ENCODE results near the gene NRG2. TPM values are rescaled to one million over a fixed set of nuclear protein-coding genes. Genes with fewer than 3 reads are reported as not detected.

The NRG2 gene
- total and polyA plus RNA-seq, 3 experiments from 2014 or later, result 0.18 to 0.24 TPM; not detected in 1

DNA sequence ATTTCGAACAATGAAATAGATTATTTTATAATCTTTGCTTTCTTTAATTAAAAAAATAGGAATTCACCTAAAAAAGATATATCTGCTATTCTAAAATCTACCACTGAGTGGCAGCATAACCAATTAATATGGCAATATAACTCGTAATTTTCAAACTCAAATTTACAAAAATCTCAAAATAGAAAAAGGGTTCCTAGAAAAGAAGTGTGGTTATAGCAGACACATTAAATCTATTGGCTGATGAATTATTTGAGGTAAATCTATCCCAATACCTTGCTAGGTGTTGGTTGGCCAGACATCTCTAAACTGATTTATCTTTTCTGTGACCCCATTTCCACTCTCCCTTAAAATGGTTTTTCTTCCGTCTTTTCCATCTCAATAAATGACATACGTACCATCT lies 30.2 kb upstream of the NRG2 start:
- no peaks in the 10 kb centered on the region for H3K36me3 Mint-ChIP-seq
- Histone ChIP-seq H3K4me3 (ENCODE audit: low read length) (no peak overlapping the region), H3K36me3 (ENCODE audit: insufficient read depth, low read length) (no peaks in the 10 kb centered on the region), H3K27ac (ENCODE audit: low read depth, low read length) (no peak overlapping the region), H3K4me1 (ENCODE audit: insufficient read depth, low read length) (no peaks in the 10 kb centered on the region), H3K27me3 (ENCODE audit: insufficient read depth, low read length, poor library complexity, severe bottlenecking) (no peaks in the 10 kb centered on the region), H3K9me3 (ENCODE audit: low read length) (no peaks in the 10 kb centered on the region)
- no peak overlapping the region for H3K27ac Mint-ChIP-seq
- ChIA-PET POLR2A (no interaction called here), CTCF (interaction anchor here (0.7 to 6.9 kb wide), 14 partner anchors 8 to 89 kb away, joined by 3 to 116 read pairs (median 5); partner anchors contain the start of gene PURA)
- no peaks in the 10 kb centered on the region for H3K4me1 Mint-ChIP-seq
- peaks cover 11 to 25% of the 10 kb centered on the region in 2 donors for H3K27me3 Mint-ChIP-seq
- H3K9me3 Mint-ChIP-seq, result no peaks in the 10 kb centered on the region
- DNase-seq, result peak in 2 of 5 donors; percentile 24 to 45
- no peak overlapping the region for H3K4me3 Mint-ChIP-seq

DNA sequence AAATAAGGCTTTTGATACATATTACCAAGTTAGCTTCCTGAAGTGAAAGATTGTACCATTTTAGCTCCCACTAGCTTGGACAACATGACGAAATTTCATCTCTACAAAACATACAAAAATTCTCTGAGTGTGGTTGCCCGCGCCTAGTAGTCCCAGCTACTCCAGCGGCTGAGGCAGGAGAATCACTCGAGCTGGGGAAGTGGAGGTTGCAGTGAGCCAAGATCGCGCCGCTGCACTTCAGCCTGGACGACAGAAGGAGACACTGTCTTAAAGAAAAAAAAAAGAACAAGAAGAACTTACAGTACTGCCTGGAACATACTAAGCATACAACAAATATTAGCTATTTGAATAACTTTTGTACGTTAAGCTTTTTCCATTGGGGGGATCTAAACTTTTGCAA lies 29.7 kb upstream of the NRG2 start:
- no peaks in the 10 kb centered on the region for H3K9me3 ChIP-seq (ENCODE audit: low read length)
- H3K27me3 ChIP-seq (ENCODE audit: insufficient read depth, low read length, poor library complexity, severe bottlenecking), result no peaks in the 10 kb centered on the region
- H3K4me3 ChIP-seq (ENCODE audit: low read length), result no peak overlapping the region
- no peak for DNase-seq
- Mint-ChIP-seq H3K4me1 (no peaks in the 10 kb centered on the region), H3K9me3 (no peaks in the 10 kb centered on the region), H3K27ac (no peak overlapping the region), H3K36me3 (no peaks in the 10 kb centered on the region), H3K4me3 (no peak overlapping the region), H3K27me3 (peaks cover 11 to 25% of the 10 kb centered on the region in 2 donors)
- no peaks in the 10 kb centered on the region for H3K36me3 ChIP-seq (ENCODE audit: insufficient read depth, low read length)
- POLR2A ChIA-PET, result no interaction called here
- CTCF ChIA-PET, result interaction anchor here (0.7 to 6.9 kb wide), 13 partner anchors 9 to 105 kb away, joined by 3 to 116 read pairs (median 5); no protein-coding TSS in a partner anchor
- H3K4me1 ChIP-seq (ENCODE audit: insufficient read depth, low read length), result no peaks in the 10 kb centered on the region
- no peak overlapping the region for H3K27ac ChIP-seq (ENCODE audit: low read depth, low read length)

GRCh38 chr5:140060816-140061215 lies 17.7 kb upstream of the NRG2 start:
- ChIA-PET CTCF (interaction anchor here (1.2 to 2.0 kb wide), 2 partner anchors 12 to 20 kb away, joined by 3 to 7 read pairs; no protein-coding TSS in a partner anchor), POLR2A (no interaction called here)
- no peak overlapping the region for H3K27ac Mint-ChIP-seq

DNA sequence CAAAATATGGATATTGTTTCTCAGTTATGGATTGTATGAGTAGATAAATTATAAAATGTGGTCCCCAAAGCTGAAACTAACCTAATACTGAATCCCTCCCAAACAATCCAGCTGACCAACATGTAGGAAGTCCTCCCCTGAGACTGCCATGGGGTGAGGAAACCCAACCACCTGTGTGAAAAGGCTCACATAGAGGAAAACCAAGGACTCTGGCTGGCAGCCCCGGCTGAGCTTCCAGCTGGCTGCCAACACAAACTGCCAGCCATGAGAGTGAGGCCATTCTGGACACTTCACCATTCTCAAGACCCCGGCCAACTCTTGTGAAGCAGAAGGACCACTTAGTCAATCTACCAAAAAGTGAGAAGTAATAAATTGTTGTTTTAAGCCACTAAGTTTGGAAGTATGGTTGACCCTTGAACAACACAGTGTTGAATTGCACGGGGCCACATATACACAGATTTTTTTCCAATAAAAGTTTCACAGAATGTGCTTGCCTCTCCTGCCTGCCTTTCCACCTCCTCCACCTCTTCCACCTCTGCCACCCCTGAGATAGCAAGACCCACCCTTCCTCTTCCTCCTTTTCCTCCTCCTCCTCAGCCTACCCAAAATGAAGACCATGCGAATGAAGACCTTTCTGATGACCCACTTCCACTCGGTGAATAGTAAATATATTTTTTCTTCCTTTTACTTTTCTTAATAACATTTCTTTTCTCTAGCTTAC lies 15.3 kb upstream of the NRG2 start:
- DNase-seq, result no peak
- Histone ChIP-seq H3K9me3 (ENCODE audit: low read length) (no peaks in the 10 kb centered on the region), H3K27me3 (ENCODE audit: insufficient read depth, low read length, poor library complexity, severe bottlenecking) (peaks cover 5% of the 10 kb centered on the region), H3K27ac (ENCODE audit: low read depth, low read length) (no peak overlapping the region), H3K36me3 (ENCODE audit: insufficient read depth, low read length) (no peaks in the 10 kb centered on the region), H3K4me1 (ENCODE audit: insufficient read depth, low read length) (no peaks in the 10 kb centered on the region), H3K4me3 (ENCODE audit: low read length) (no peak overlapping the region)
- H3K4me3 Mint-ChIP-seq, result no peak overlapping the region
- no peaks in the 10 kb centered on the region for H3K36me3 Mint-ChIP-seq
- no peaks in the 10 kb centered on the region for H3K4me1 Mint-ChIP-seq
- ChIA-PET CTCF (no interaction called here), POLR2A (no interaction called here)
- no peak overlapping the region for H3K27ac Mint-ChIP-seq
- no peaks in the 10 kb centered on the region for H3K9me3 Mint-ChIP-seq
- H3K27me3 Mint-ChIP-seq, result peaks cover 5 to 26% of the 10 kb centered on the region in 2 donors

More at GRCh38 chr5:140060816-140061215, 17.7 kb upstream of the NRG2 start:
- Histone ChIP-seq H3K27me3 (ENCODE audit: insufficient read depth, low read length, poor library complexity, severe bottlenecking) (peaks cover 5% of the 10 kb centered on the region), H3K27ac (ENCODE audit: low read depth, low read length) (no peak overlapping the region), H3K4me3 (ENCODE audit: low read length) (no peak overlapping the region), H3K4me1 (ENCODE audit: insufficient read depth, low read length) (no peaks in the 10 kb centered on the region), H3K9me3 (ENCODE audit: low read length) (no peaks in the 10 kb centered on the region), H3K36me3 (ENCODE audit: insufficient read depth, low read length) (no peaks in the 10 kb centered on the region)
- Mint-ChIP-seq H3K4me1 (no peaks in the 10 kb centered on the region), H3K36me3 (no peaks in the 10 kb centered on the region), H3K4me3 (no peak overlapping the region), H3K27me3 (peaks cover 5 to 30% of the 10 kb centered on the region in 2 donors), H3K9me3 (no peaks in the 10 kb centered on the region)
- DNase-seq, result no peak

- H3K27me3 Mint-ChIP-seq, result peaks cover 5 to 13% of the 10 kb centered on the region in 2 donors
- H3K9me3 Mint-ChIP-seq, result no peaks in the 10 kb centered on the region
- no peaks in the 10 kb centered on the region for H3K36me3 ChIP-seq (ENCODE audit: insufficient read depth, low read length)
- H3K4me3 Mint-ChIP-seq, result no peak overlapping the region
- H3K27me3 ChIP-seq (ENCODE audit: insufficient read depth, low read length, poor library complexity, severe bottlenecking), result peaks cover 5% of the 10 kb centered on the region
- H3K4me3 ChIP-seq (ENCODE audit: low read length), result no peak overlapping the region
- H3K4me1 ChIP-seq (ENCODE audit: insufficient read depth, low read length), result no peaks in the 10 kb centered on the region
- H3K9me3 ChIP-seq (ENCODE audit: low read length), result no peaks in the 10 kb centered on the region
- H3K36me3 Mint-ChIP-seq, result no peaks in the 10 kb centered on the region
- no peaks in the 10 kb centered on the region for H3K4me1 Mint-ChIP-seq
- H3K27ac ChIP-seq (ENCODE audit: low read depth, low read length), result no peak overlapping the region
- CTCF ChIA-PET, result no interaction called here
- DNase-seq, result no peak
- no peak overlapping the region for H3K27ac Mint-ChIP-seq
- POLR2A ChIA-PET, result no interaction called here
Measured at GRCh38 chr5:140056880-140057279, 13.8 kb upstream of the NRG2 start.

GRCh38 chr5:140055152-140055551 lies 12.1 kb upstream of the NRG2 start:
- POLR2A ChIA-PET, result no interaction called here
- H3K4me3 ChIP-seq (ENCODE audit: low read length), result no peak overlapping the region
- DNase-seq, result no peak
- no peaks in the 10 kb centered on the region for H3K27me3 ChIP-seq (ENCODE audit: insufficient read depth, low read length, poor library complexity, severe bottlenecking)
- Mint-ChIP-seq H3K36me3 (no peaks in the 10 kb centered on the region), H3K4me1 (no peaks in the 10 kb centered on the region), H3K27ac (no peak overlapping the region), H3K4me3 (no peak overlapping the region), H3K9me3 (no peaks in the 10 kb centered on the region), H3K27me3 (peaks cover 3 to 17% of the 10 kb centered on the region in 2 donors)
- no peaks in the 10 kb centered on the region for H3K9me3 ChIP-seq (ENCODE audit: low read length)
- CTCF ChIA-PET, result interaction anchor here (1.5 kb wide), 1 partner anchor 29 kb away, joined by 3 read pairs; no protein-coding TSS in a partner anchor
- no peak overlapping the region for H3K27ac ChIP-seq (ENCODE audit: low read depth, low read length)
- no peaks in the 10 kb centered on the region for H3K4me1 ChIP-seq (ENCODE audit: insufficient read depth, low read length)
- no peaks in the 10 kb centered on the region for H3K36me3 ChIP-seq (ENCODE audit: insufficient read depth, low read length)

GRCh38 chr5:140054086-140054689 lies 11.1 kb upstream of the NRG2 start:
- DNase-seq, result no peak
- Histone ChIP-seq H3K9me3 (ENCODE audit: low read length) (no peaks in the 10 kb centered on the region), H3K27ac (ENCODE audit: low read depth, low read length) (no peak overlapping the region), H3K27me3 (ENCODE audit: insufficient read depth, low read length, poor library complexity, severe bottlenecking) (no peaks in the 10 kb centered on the region), H3K36me3 (ENCODE audit: insufficient read depth, low read length) (no peaks in the 10 kb centered on the region), H3K4me3 (ENCODE audit: low read length) (no peak overlapping the region), H3K4me1 (ENCODE audit: insufficient read depth, low read length) (no peaks in the 10 kb centered on the region)
- CTCF ChIA-PET, result interaction anchor here (1.5 kb wide), 1 partner anchor 28 kb away, joined by 3 read pairs; no protein-coding TSS in a partner anchor
- peaks cover 3 to 24% of the 10 kb centered on the region in 2 donors for H3K27me3 Mint-ChIP-seq
- H3K36me3 Mint-ChIP-seq, result no peaks in the 10 kb centered on the region
- H3K27ac Mint-ChIP-seq, result no peak overlapping the region
- POLR2A ChIA-PET, result interaction anchor here (1.4 kb wide), 1 partner anchor 11 kb away, joined by 4 read pairs; the partner anchor contains the start of gene NRG2
- H3K4me1 Mint-ChIP-seq, result no peaks in the 10 kb centered on the region
- no peak overlapping the region for H3K4me3 Mint-ChIP-seq
- H3K9me3 Mint-ChIP-seq, result no peaks in the 10 kb centered on the region

DNA sequence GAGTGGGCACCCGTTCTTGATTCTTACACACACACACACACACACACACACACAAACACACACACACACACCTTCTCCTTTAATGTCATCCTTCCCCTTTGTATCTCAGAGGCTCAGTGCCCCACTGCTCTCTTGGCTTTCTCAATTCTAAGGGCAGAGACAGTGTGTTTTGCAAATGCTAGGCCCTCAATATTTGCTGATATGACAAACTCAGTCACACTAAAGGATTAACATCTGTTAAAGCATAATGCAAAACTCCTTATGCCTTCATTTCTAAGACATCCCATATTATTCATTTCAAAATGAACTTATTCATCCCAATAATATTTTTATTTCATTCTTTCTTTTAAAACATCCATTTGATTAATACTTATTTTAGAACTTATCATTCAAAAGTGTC lies 8.9 kb upstream of the NRG2 start:
- no peak overlapping the region for H3K27ac Mint-ChIP-seq
- no peaks in the 10 kb centered on the region for H3K36me3 Mint-ChIP-seq
- Histone ChIP-seq H3K4me1 (ENCODE audit: insufficient read depth, low read length) (no peaks in the 10 kb centered on the region), H3K4me3 (ENCODE audit: low read length) (no peak overlapping the region), H3K36me3 (ENCODE audit: insufficient read depth, low read length) (no peaks in the 10 kb centered on the region), H3K27me3 (ENCODE audit: insufficient read depth, low read length, poor library complexity, severe bottlenecking) (no peaks in the 10 kb centered on the region), H3K9me3 (ENCODE audit: low read length) (no peaks in the 10 kb centered on the region), H3K27ac (ENCODE audit: low read depth, low read length) (no peak overlapping the region)
- H3K9me3 Mint-ChIP-seq, result no peaks in the 10 kb centered on the region
- peaks cover 10 to 45% of the 10 kb centered on the region in 2 donors for H3K27me3 Mint-ChIP-seq
- ChIA-PET POLR2A (no interaction called here), CTCF (no interaction called here)
- DNase-seq, result no peak
- no peaks in the 10 kb centered on the region for H3K4me1 Mint-ChIP-seq
- H3K4me3 Mint-ChIP-seq, result no peak overlapping the region

Data from CD8-positive, alpha-beta memory T cell (primary cell).